ENCODE measurements around the gene NPL.

Gene NPL

GRCh38 chr1:182752077-182752988 is 37.2 kb upstream of the NPL start:
- H3K4me3 ChIP-seq (ENCODE audit: insufficient read depth, low read length, poor library complexity, severe bottlenecking) = no peak overlapping the region
- TF ChIP-seq CTCF (IDR thresholded peaks at IDR 0.05; ENCODE audit: insufficient read depth, low read length, poor library complexity, severe bottlenecking) (no peak), EZH2phosphoT487 (conservative IDR thresholded peaks at IDR 0.05; ENCODE audit: low read length) (no peak)
- no peak overlapping the region for H3K9ac ChIP-seq (ENCODE audit: low read length)
- no peaks in the 10 kb centered on the region for H4K20me1 ChIP-seq (ENCODE audit: low read depth, low read length)
- no peak overlapping the region for H3K27ac ChIP-seq (ENCODE audit: low read depth, low read length)
- H3K36me3 ChIP-seq (ENCODE audit: low read length) = no peaks in the 10 kb centered on the region
- H3K9me3 ChIP-seq (ENCODE audit: insufficient read depth, low read length) = no peaks in the 10 kb centered on the region
- no peak overlapping the region for H2AFZ ChIP-seq (ENCODE audit: low read depth, low read length, severe bottlenecking)
- H3F3A ChIP-seq (ENCODE audit: insufficient read depth) = no peaks in the 10 kb centered on the region
- no peaks in the 10 kb centered on the region for H3K79me2 ChIP-seq (ENCODE audit: insufficient read depth, low read length)
- H3K4me2 ChIP-seq (ENCODE audit: low read depth, low read length, poor library complexity, severe bottlenecking) = no peak overlapping the region
- no peaks in the 10 kb centered on the region for H3K9me2 ChIP-seq (replicated peaks; ENCODE audit: insufficient read depth, low read length)
- H3K27me3 ChIP-seq (ENCODE audit: low read length) = no peaks in the 10 kb centered on the region

- Histone ChIP-seq H4K20me1 (ENCODE audit: low read depth, low read length) (no peaks in the 10 kb centered on the region), H3K9me3 (ENCODE audit: insufficient read depth, low read length) (no peaks in the 10 kb centered on the region), H3K36me3 (ENCODE audit: low read length) (no peaks in the 10 kb centered on the region), H3K9ac (ENCODE audit: low read length) (no peak overlapping the region), H3K4me3 (ENCODE audit: insufficient read depth, low read length, poor library complexity, severe bottlenecking) (no peak overlapping the region), H3F3A (ENCODE audit: insufficient read depth) (no peaks in the 10 kb centered on the region), H3K9me2 (replicated peaks; ENCODE audit: insufficient read depth, low read length) (no peaks in the 10 kb centered on the region), H3K27ac (ENCODE audit: low read depth, low read length) (no peak overlapping the region), H3K27me3 (ENCODE audit: low read length) (no peaks in the 10 kb centered on the region), H3K4me2 (ENCODE audit: low read depth, low read length, poor library complexity, severe bottlenecking) (no peak overlapping the region), H3K79me2 (ENCODE audit: insufficient read depth, low read length) (no peaks in the 10 kb centered on the region), H2AFZ (ENCODE audit: low read depth, low read length, severe bottlenecking) (no peak overlapping the region)
- TF ChIP-seq EZH2phosphoT487 (conservative IDR thresholded peaks at IDR 0.05; ENCODE audit: low read length) (no peak), CTCF (IDR thresholded peaks at IDR 0.05; ENCODE audit: insufficient read depth, low read length, poor library complexity, severe bottlenecking) (no peak)
These were observed 35.5 kb upstream of the NPL start for GRCh38 chr1:182754087-182754486.

- Histone ChIP-seq H3F3A (ENCODE audit: insufficient read depth) (no peaks in the 10 kb centered on the region), H3K27ac (ENCODE audit: low read depth, low read length) (no peak overlapping the region), H3K9ac (ENCODE audit: low read length) (no peak overlapping the region), H2AFZ (ENCODE audit: low read depth, low read length, severe bottlenecking) (no peak overlapping the region), H3K79me2 (ENCODE audit: insufficient read depth, low read length) (no peaks in the 10 kb centered on the region), H4K20me1 (ENCODE audit: low read depth, low read length) (no peaks in the 10 kb centered on the region), H3K36me3 (ENCODE audit: low read length) (no peaks in the 10 kb centered on the region), H3K9me3 (ENCODE audit: insufficient read depth, low read length) (no peaks in the 10 kb centered on the region), H3K27me3 (ENCODE audit: low read length) (no peaks in the 10 kb centered on the region), H3K4me3 (ENCODE audit: insufficient read depth, low read length, poor library complexity, severe bottlenecking) (no peak overlapping the region), H3K4me2 (ENCODE audit: low read depth, low read length, poor library complexity, severe bottlenecking) (no peak overlapping the region), H3K9me2 (replicated peaks; ENCODE audit: insufficient read depth, low read length) (no peaks in the 10 kb centered on the region)
- TF ChIP-seq CTCF (IDR thresholded peaks at IDR 0.05; ENCODE audit: insufficient read depth, low read length, poor library complexity, severe bottlenecking) (no peak), EZH2phosphoT487 (conservative IDR thresholded peaks at IDR 0.05; ENCODE audit: low read length) (no peak)
These were observed 34.8 kb upstream of the NPL start for GRCh38 chr1:182754543-182755314.

All from SU-DHL-6 (cell line).